HG02798 (cell line): ENCODE results near the gene ZFYVE26.

Source experiments
- ATAC-seq: cut with Tn5 transposase; IDR thresholded peaks from one replicate; pipeline ENCODE4 v1.9.1; 2021; ENCODE audit warnings: mild to moderate bottlenecking; ENCODE audit not compliant: unreplicated experiment, poor library complexity

The ZFYVE26 gene

DNA sequence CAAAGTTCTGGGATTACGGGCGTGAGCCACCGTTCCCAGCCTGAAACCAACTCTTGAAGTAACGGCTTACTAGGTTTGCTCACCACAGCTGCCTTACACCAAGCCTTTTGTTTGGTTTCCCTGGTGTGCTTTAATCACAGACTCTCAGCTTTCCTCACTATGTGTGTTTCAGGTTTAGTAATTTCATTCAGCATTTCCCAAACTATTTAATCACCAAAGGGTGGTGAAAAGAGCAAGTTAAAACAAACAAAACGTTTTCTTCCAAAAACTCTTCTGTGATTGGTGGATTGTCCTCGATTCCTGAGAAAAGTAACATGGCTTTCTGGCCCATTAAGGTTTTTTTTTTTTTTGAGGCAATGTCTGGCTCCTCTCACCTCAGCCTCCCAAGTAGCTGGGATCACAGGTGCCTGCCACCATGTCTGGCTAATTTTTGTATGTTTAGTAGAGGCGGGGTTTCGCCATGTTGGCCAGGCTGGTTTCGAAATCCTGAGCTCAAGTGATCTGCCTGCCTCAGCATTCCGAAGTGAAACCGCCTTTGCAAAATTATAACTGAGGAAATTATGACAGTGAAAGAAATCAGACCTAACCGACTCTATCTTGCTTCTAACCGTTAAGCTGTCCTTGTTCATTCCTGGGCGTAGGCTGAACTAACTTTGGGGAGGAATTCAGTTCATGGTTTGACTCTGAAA lies 1.5 kb upstream of the ZFYVE26 start:
- no peak for ATAC-seq

DNA sequence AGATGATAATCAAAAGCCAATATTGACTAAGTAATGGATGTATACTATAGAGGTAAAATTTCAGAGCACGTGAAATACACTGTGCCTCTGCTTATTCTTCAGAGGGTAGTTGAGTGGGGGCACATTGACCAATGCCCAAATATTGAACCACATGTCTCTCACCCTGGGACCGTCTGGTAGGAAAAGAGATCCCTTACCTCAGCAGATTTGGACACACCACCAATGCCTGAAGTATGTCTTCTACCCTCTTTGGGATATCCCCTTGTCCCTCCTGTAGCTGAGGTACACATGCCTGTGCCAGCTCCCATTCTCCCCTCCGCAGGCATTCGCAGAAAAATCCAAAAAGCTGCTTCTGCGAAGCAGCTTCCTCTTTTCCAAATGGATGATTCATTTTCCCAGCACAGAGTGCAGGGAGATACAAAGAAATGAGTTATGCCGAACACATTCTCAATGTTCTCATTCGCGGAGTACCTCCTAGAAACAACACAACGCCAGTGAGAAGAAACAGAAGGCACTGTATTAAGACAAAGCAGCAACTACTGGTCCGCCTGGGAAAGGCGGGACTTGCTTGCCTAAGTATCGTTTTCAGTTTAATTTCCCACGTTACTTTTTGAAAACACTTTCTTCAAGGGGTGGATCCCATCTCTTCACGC lies 691 bp downstream of the ZFYVE26 start:
- no peak for ATAC-seq

DNA sequence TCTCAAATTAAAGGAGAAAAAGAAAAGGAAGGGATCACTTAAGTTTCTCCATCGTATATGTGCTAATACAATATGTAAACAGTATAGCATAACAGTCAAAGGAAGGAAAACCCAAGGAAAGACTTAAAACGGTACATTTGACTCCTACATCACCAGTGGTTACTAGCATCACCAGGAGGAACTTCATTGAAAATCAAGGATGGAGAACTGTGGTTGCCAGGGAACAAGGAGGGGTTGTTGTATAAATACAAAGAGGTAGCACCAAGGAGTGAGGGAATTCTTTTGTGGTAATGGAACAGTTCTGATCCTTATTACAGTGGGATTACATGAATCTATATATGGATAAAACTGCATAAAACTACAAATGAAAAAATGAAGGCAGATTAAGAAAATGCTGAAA lies 1.6 kb downstream of the ZFYVE26 start:
- no peak for ATAC-seq

DNA sequence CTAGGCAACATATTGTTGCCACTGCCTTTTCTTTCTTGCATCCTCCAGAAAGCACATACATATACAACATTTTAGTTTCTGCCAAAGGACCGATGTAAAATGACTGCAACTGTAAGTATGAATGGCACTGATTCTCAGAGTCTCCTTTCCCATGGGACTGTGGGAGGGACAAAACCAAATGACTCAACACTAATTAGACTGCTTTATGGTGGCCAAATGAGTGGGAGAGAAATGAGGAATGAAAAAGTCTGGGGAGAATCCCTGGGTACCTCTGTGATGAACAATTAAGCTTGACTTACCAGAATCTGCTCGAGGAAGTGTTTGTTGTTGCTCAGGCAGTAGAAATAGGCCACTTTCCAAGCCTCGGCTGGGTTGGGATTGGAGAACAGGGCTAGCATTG lies 10.1 kb downstream of the ZFYVE26 start:
- no peak for ATAC-seq

DNA sequence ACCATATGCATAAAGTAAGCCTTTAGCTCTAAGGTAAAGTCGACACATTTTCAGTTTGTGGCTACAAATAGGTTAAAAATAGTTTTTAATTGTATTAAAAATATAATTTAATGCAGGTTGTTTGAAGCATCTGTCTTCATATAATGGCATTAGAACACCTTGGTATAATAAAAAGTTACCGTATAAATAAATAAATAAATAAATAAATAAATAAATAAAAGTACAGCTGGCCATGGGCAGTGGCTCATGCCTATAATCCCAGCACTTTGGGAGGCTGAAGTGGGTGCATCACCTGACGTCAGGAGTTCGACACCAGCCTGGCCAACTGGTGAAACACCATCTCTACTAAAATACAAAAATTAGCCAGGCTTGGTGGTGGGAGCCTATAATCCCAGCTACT lies 15.6 kb downstream of the ZFYVE26 start:
- ATAC-seq = no peak

DNA sequence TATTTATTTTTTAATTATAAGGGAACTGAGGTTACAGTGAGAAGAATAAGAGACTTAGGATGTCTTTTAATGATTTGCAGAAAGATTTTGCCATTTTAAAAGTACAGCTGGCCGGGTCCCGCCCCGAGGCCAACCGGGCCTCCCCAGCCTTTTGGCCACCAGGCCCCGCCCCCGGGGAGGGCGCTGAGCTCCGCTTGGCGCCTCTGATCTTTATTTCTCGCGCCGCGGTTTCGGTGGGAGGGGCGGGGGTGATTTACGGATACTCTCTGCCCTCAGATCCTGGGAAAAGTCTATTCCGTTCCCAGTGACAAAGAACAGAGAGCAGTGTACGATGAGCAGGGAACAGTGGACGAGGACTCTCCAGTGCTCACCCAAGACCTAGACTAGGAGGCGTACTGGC lies 17.7 kb downstream of the ZFYVE26 start:
- ATAC-seq = no peak

DNA sequence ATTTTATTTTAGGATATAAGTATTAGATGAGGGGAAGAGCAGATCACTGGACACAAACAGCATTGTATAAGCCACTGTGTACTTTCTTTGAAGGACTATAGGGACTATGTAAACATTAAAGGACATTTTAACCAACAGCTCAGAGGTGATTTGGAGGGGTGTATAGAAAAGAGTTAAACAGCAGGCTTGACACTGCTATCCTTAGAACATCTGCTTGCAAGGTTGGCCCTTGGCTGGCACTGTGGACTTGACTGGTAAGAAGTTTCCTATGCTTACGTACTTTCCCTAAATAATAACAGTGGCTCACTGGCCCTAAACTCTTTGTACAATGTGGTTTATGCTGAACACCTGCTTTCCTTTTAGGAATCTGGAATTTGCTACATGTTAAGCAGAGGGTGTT lies 28.7 kb downstream of the ZFYVE26 start:
- no peak for ATAC-seq

DNA sequence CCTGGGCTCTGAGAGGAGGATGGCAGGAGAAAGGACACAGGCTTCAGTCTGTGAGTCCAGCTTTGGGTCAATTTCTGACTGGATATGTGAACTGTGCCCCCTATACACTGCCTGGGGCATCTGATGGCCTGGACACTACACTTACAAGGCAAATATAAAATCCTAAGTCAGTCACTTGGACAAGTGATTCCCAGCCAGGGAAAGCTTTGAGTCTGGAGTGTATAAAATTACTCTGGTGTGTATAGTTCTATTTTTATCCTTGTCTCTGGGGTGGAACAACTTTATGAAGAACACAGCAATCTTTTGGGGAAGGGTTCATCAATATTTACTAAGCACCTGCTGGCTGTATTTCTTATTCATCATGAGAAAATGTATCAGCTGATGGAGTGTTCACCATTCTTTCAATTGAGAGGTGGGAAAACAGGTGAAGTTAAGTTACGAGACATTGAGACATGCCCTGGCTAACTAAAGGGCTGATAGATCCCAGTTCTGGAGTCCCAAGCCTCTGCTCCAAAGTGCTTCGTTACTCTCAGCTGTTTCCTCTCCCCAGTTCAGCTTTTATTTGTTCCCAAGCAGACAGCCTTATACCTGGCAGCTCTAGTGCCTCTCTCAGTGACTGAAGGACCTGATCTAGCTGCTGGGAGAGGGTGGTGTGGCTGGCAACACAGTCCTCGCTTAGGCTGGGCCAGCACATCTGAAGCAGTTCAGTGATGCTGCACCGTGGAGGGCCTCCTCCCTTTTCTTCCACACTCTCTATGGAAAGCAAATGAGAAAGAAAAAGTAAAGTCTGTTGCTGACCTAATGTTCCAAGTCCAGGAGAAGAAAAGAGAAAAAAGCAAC lies 30.9 kb downstream of the ZFYVE26 start:
- no peak for ATAC-seq

DNA sequence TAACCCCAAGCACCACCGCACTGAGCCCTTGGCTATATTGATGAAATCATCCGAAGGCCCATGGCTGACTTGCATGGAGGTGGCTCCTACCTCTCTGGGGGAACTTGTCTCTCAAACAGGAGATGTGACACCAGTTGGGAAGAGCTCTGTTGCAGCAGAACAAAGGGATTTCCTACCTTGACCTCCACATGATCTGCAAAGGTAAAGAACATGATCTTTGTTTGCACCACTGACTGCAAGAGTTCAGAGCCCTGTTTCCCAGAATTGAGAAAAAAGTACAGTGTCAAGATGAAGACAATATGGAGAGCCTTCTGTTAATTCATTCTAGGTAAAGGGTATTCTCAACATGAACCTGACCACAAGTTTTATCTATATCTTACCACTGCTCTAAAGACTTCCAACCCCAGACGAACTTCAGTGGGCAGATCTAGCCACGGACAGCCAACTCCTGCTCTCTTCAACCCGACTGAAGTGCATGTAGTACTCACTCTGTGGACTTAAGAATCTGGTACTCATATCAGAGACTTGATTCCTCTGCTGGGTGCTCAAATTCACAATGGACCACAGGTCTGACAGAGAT lies 32.1 kb downstream of the ZFYVE26 start:
- ATAC-seq = no peak

DNA sequence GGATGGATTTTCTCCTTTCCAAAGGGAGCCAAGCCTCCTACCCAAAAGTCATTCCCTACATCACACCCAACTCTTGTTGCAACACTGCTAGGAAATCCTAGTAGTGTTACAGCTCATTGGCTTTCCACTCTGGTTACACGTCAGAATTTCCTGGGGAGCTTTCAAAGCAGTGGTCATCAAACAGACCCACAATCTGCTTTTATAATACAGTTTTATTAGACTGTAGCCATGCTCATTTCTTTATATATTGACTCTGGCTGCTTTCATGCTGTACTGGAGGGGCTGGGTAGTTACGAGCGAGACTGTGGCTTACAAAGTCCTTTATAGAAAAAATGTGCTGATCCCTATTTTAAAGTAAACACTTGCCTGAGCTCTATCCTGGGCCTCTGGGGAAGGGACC lies 34.3 kb downstream of the ZFYVE26 start:
- ATAC-seq = no peak

DNA sequence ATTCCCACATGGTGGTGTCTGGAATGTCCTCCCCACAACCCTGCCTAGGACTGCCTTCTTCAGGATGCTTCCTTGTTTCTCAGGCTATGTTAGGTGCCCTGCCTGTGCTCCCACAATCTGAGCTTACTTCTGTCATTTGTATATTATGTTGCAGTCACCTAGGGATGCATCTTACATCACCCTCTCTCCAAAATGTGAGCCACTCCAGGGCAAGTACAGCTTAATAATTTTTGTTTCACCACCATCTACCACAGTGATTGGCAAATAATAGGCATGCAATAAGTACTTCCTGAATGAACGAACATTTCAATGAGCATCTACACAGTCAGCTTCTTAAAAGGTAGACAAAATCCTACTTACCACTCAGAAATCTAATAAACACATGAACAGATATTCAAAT lies 37.6 kb downstream of the ZFYVE26 start:
- no peak for ATAC-seq

DNA sequence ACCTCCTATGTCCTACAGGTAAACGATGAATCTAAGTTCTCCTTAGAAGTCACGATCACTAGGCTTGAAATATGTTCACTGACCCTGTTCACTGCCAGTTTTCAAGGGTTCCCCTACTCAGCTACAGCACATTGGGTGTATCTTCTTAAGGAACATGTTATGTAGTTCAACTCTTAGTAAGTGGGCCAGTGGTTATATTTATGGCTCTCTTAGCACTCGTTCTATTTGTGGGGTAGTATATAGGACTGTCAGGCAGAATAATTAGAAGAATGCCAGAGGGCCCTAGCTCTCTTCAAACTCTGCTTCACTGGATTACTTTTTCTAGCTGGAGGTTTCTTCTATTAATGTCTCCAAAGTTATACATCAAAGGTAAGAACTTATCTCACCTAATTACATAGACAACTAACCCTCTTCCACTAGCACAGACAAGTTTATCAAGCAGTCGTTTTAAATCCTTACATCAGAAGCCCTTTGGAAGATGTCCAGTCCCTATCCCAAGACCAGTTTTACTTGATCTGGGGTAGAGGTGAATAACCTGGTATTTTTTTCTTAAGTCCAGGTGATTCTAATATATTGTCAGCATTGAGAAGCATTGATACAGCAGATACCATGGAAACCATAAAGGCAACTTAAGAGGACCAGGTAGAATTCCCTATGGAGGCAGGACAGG lies 39.6 kb downstream of the ZFYVE26 start:
- ATAC-seq = no peak

DNA sequence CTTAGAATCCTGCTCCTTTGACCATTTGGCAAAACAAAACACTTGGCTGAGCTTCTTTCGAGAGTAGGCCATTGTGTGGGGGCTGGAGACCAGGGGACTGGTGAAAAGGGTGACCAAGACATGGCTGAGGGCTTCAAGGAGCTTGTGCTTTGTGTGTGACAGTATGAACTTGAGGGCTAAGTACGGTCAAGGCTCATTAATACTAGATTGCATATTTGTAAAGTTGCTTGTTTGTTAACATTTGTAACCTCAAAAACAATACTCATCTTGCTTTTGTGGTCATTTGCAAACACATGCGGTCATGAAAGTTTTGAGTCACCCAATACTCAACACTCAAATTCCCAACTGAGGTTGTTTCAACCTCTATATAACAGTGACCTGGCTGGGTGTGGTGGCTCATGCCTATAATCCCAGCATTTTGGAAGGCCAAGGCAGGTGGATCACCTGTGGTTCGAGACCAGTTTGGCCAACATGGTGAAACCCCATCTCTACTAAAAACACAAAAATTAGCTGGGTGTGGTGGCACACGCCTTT lies 42.5 kb downstream of the ZFYVE26 start:
- no peak for ATAC-seq

DNA sequence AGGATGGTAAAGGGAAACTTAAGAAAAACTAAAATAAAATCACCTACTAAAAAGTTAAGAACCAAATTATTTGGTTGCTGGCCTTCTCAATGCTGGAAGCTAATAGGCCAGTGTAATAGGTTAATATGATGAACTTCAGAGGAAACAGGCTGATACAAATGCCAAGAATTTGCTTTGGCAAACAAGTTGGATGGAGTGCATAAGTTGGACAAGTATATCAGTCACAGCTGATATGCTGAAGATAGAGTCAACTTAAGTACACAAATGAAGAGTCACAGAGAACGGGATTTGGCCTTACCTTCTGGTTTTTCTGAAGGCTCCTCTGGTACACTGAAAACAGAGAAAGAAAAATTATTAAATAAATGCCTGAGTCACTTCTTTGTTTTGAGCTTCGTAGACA lies 48.2 kb downstream of the ZFYVE26 start:
- no peak for ATAC-seq

DNA sequence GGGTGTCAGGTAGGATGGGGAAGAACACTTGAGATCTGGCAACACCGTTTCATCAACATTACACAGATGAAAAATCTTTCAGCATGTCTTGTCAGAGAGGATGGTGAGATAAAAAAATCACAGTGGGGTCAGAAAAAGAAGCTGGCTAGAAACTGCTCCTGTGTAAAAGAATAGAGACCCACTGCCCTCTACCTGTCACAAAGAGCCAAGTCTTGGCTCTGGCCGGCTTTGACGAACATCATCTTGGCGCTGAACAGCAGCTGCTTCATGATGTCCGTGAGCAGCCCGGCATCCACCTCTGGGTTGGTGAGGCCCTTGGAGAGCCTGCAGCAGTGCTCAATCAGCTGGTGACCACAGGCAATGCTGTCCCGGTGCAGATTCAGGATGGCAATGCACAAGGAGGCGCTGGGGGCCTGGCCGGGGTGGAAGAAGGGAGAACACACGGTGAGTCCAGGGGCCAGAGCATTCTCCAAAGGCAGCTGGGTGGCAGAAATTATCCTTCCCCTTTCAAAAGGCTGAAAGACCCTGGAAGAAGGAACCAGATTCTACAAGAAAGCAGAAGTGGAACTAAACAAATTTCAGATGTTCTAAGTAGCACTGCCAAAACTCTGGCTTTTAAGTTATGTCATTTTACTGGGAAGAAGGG lies 50.2 kb downstream of the ZFYVE26 start:
- ATAC-seq = no peak

DNA sequence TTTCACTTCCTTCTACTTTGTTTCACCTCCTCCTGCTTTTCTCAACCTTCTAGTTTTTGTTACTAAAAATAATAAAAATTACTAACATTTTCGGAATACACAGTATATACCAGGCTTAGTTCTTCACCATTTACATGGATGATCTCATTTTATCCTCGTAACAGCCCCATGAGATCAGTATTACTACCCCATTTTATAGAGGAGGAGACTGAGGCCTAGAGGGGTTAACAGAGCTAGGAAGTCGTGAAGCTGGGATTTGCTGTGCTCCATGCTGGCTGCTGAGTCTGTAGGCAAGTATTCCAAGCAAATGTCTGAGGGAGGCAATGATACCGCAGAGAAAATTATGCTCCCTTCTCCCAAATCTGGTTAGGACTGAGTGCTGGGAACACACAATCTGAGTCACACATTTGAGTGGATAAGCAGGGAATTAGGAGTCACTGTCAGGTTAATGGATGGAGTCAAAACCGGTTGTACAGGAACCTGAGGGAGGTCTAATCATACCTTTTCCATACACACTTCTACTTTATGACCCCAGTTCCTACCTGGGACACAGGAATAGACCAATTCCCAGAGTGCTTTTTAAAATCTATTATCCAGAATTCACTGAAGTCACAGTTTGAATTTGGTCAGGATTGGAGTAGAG lies 51.1 kb downstream of the ZFYVE26 start:
- ATAC-seq = no peak

DNA sequence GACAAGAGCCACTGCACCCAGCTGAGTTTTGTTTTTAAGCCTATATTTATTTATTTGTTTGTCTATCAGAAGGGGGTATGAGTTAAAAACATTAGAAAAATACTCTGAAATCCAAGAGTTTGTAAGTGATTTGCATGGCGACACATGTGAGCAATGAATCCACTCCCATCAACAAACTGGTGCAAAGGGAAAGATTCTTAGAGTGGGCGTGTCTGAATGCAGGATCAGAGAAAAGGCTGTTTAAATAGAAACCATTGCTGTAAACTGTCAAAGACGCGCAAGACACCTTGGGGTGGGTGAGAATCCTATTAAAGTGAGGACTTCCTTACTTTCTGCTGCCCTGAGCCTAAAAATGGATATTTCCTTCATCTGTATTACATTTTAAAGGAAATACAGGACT lies 51.9 kb downstream of the ZFYVE26 start:
- no peak for ATAC-seq

DNA sequence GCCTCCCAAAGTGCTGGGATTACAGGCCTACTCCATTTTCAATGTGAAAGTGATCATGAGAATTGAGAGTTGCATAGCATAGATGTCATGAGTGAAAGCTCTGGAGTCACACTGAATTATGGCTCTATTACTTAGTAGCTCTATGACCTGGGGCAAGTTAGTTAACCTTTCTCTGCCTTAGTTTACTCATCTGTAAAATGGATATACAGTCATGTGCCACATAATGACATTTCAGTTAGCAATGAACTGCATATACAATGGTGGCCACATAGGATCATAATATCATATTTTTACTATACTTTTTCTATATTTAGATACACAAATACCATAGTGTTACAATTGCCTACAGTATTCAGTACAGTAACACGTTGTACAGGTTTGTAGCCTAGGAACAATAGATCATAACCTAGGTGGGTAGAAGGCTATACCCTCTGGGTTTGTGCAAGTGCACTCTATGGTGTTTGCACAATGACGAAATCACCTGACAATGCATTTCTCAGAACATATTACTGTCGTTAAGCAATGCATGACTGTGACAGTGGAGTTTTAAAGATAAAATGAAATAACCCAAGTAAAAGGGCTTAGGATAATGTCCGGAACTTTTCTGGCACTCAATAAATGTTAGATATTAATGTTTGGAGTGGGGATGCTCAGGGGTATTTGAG lies 53.1 kb downstream of the ZFYVE26 start:
- ATAC-seq = no peak

DNA sequence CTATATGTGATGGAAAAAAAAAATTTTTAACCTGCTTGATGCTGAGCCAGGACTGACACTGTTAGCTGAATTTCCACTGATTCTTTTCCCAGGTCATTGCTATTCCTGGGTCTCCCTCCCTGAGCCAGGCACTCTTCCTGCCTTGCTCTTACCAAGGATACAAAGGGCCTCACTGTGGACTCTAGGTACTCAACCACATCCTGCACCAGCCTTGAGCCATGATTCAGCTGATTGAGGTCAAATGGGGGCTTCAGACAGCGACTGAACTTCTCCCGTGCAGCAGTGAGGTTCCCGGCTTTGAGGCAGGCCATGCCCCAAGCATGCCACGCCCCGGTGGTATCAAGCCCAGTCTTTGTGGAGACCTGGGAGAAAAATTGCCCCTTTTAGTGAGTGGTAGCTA lies 54.3 kb downstream of the ZFYVE26 start:
- ATAC-seq = no peak
